ENCODE data around the gene SLCO1A2. TPM values are rescaled to one million over a fixed set of nuclear protein-coding genes. Genes with fewer than 3 reads are reported as not detected.

Gene SLCO1A2
- polyA plus RNA-seq, 4 donors, result 0.01 to 0.10 TPM; not detected in 2

DNA sequence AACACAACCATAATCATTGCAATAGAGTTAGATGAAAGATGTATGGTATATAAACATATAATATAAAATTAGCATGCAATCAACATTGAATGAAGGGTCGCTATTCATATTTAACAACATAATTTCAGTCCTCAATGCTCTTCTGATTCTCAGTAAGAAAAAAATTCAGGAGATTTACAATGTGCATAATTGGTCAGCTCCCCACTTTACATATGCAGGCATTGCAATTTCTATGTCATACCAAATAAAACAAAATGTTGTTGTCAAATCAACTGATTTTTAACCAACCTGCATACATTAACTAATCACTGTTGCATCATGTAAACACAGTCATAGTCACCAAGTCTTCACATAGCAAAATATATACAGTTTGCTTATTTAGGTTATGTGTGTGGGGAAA, 5.2 kb upstream of the SLCO1A2 start:
- FAIRE-seq, result no peak
- no peaks in the 10 kb centered on the region for H3K27me3 ChIP-seq (ENCODE audit: control insufficient read depth in 3 of 3, insufficient read depth in 3 of 3, low read length in 3 of 3)
- DNase-seq, result no peak
- no peaks in the 10 kb centered on the region for H3K4me1 ChIP-seq (ENCODE audit: control insufficient read depth in 3 of 3, insufficient read depth in 2 of 3, low read depth in 1 of 3, low read length in 2 of 3)
- no peaks in the 10 kb centered on the region for H3K9me3 ChIP-seq (ENCODE audit: control insufficient read depth in 2 of 2, insufficient read depth in 1 of 2, low read depth in 1 of 2, low read length in 1 of 2)
- H3K27ac ChIP-seq (ENCODE audit: low read depth in 1 of 3, low read length in 2 of 3), result no peak overlapping the region
- no peak overlapping the region for H3K4me3 ChIP-seq (ENCODE audit: low read depth in 1 of 3, low read length in 3 of 3)
- no peaks in the 10 kb centered on the region for H3K36me3 ChIP-seq (ENCODE audit: control insufficient read depth in 3 of 3, insufficient read depth in 2 of 3, low read depth in 1 of 3, low read length in 3 of 3)
- 81% methylated on average over 1 of the region's 1 CpG for WGBS, 3 donors

DNA sequence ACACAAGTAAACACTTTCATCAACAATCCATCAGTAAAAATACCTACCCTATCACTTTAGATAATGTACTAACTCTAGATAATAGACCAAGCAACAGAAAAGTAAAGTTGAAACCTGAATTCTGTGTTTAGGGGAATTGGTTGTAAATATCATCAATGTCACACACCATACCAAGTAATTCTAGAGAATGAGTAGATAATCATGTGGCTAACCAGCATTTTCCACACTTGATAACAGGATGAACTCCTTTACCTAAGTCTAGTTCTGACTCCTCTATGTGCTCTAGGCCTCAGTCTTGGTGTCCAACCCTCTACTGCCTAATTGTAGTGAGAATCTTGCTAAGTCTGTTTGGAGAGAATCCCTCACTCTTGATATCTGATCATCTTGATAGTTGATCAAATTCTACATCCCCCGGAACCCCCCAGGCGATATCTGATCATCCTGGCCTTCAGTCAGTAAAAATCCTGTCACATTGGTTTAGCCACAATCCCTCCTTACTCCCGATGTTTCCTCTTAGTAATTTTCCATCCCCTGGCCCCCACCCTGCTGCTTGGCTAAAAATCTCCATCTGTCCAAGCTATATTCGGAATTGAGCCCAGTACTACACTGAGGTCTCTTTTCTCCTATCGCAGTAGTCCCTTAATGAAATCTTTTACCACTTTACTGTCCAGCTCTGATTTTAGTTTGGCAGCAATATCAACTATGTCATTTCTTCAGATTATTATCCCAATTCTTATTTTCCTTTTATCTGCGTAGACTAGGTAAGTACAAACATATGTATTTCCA, 3.4 kb upstream of the SLCO1A2 start:
- WGBS, 3 donors, result 89 to 92% (median 91%) methylated on average over 6 of the region's 6 CpGs
- no peaks in the 10 kb centered on the region for H3K36me3 ChIP-seq (ENCODE audit: control insufficient read depth in 3 of 3, insufficient read depth in 2 of 3, low read depth in 1 of 3, low read length in 3 of 3)
- H3K9me3 ChIP-seq (ENCODE audit: control insufficient read depth in 2 of 2, insufficient read depth in 1 of 2, low read depth in 1 of 2, low read length in 1 of 2), result no peaks in the 10 kb centered on the region
- H3K4me3 ChIP-seq (ENCODE audit: low read depth in 1 of 3, low read length in 3 of 3), result no peak overlapping the region
- DNase-seq, result no peak
- H3K4me1 ChIP-seq (ENCODE audit: control insufficient read depth in 3 of 3, insufficient read depth in 2 of 3, low read depth in 1 of 3, low read length in 2 of 3), result no peaks in the 10 kb centered on the region
- FAIRE-seq, result no peak
- H3K27ac ChIP-seq (ENCODE audit: low read depth in 1 of 3, low read length in 2 of 3), result no peak overlapping the region
- no peaks in the 10 kb centered on the region for H3K27me3 ChIP-seq (ENCODE audit: control insufficient read depth in 3 of 3, insufficient read depth in 3 of 3, low read length in 3 of 3)

DNA sequence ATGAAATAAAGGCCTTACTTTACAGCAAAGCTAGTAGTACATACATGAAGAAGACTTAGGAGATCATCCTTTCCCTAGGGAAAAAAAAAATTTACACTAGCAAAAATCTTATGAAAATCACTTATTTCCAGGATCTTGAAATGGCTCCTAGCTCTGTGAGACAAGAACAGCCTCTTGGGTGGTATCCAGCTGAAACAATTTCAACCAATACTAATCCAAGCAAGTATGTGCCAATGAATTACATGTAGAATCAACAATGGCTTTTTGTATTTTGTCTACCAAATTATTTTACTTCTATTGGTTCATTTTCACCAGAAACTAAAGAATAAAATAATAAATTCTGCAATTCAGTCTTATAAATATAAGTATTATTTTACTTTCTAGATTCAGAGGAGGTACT, 2.7 kb upstream of the SLCO1A2 start:
- Histone ChIP-seq H3K4me3 (ENCODE audit: low read depth in 1 of 3, low read length in 3 of 3) (no peak overlapping the region), H3K9me3 (ENCODE audit: control insufficient read depth in 2 of 2, insufficient read depth in 1 of 2, low read depth in 1 of 2, low read length in 1 of 2) (no peaks in the 10 kb centered on the region), H3K27me3 (ENCODE audit: control insufficient read depth in 3 of 3, insufficient read depth in 3 of 3, low read length in 3 of 3) (no peaks in the 10 kb centered on the region), H3K36me3 (ENCODE audit: control insufficient read depth in 3 of 3, insufficient read depth in 2 of 3, low read depth in 1 of 3, low read length in 3 of 3) (no peaks in the 10 kb centered on the region), H3K27ac (ENCODE audit: low read depth in 1 of 3, low read length in 2 of 3) (no peak overlapping the region), H3K4me1 (ENCODE audit: control insufficient read depth in 3 of 3, insufficient read depth in 2 of 3, low read depth in 1 of 3, low read length in 2 of 3) (no peaks in the 10 kb centered on the region)
- DNase-seq (no peak), FAIRE-seq (no peak)

DNA sequence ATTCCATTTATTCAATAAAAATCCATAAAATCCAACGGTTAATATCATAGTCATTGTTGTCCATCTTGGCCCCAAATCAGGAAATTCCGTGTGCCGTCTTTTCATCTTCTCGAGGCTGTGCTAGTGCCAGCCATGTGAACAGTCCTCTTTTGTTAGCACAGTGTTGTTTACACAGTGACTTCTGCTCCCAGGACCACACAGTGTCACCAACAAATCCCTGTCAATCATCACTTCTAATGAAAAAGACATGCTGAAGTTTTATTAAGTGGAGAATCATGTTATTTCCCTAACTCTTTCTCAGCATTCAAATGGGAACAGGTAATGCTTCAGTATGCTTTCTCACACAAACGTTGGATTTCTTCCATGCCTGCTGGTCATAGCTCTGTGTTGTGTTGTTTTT, 1.9 kb upstream of the SLCO1A2 start:
- no peak overlapping the region for H3K27ac ChIP-seq (ENCODE audit: low read depth in 1 of 3, low read length in 2 of 3)
- FAIRE-seq (no peak), DNase-seq (no peak)
- H3K4me1 ChIP-seq (ENCODE audit: control insufficient read depth in 3 of 3, insufficient read depth in 2 of 3, low read depth in 1 of 3, low read length in 2 of 3), result no peaks in the 10 kb centered on the region
- H3K4me3 ChIP-seq (ENCODE audit: low read depth in 1 of 3, low read length in 3 of 3), result no peak overlapping the region
- WGBS, 3 donors, result 43 to 63% (median 47%) methylated on average over 5 of the region's 5 CpGs
- no peaks in the 10 kb centered on the region for H3K27me3 ChIP-seq (ENCODE audit: control insufficient read depth in 3 of 3, insufficient read depth in 3 of 3, low read length in 3 of 3)
- peaks cover 0 to 2% of the 10 kb centered on the region in 2 donors for H3K9me3 ChIP-seq (ENCODE audit: control insufficient read depth in 2 of 2, insufficient read depth in 1 of 2, low read depth in 1 of 2, low read length in 1 of 2)
- H3K36me3 ChIP-seq (ENCODE audit: control insufficient read depth in 3 of 3, insufficient read depth in 2 of 3, low read depth in 1 of 3, low read length in 3 of 3), result no peaks in the 10 kb centered on the region

DNA sequence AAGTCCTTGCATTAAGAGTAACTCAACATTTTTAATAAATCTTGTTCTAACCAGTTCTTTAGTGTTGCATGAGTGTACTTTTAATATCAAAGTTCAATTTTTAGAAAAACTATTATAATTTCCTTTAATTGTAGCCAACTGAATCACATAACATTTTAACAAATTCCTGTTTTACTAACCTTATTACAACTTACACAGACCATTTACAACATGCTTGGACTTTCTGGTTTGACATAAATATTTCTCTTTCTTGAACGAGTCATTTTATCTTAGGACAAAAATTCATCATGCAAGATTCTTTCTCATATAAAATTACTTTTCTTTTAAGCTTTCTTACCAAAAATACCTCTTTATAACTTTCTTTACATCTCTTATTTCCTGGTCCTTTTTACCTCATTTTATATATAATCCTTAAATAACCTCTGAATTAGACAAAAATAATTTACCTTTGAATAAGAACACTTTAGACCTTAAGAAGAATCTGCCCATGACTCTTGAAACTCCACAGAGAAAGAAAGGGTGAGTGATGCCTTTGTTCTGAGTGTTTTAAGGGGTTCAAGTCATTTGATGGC, 3.9 kb downstream of the SLCO1A2 start:
- FAIRE-seq, result no peak
- H3K4me3 ChIP-seq (ENCODE audit: low read depth in 1 of 3, low read length in 3 of 3), result no peak overlapping the region
- peaks cover 0 to 20% of the 10 kb centered on the region in 2 donors for H3K9me3 ChIP-seq (ENCODE audit: control insufficient read depth in 2 of 2, insufficient read depth in 1 of 2, low read depth in 1 of 2, low read length in 1 of 2)
- H3K4me1 ChIP-seq (ENCODE audit: control insufficient read depth in 3 of 3, insufficient read depth in 2 of 3, low read depth in 1 of 3, low read length in 2 of 3), result no peaks in the 10 kb centered on the region
- no peaks in the 10 kb centered on the region for H3K36me3 ChIP-seq (ENCODE audit: control insufficient read depth in 3 of 3, insufficient read depth in 2 of 3, low read depth in 1 of 3, low read length in 3 of 3)
- 50 to 67% (median 65%) methylated on average over 1 of the region's 1 CpG for WGBS, 3 donors
- no peak overlapping the region for H3K27ac ChIP-seq (ENCODE audit: low read depth in 1 of 3, low read length in 2 of 3)
- no peaks in the 10 kb centered on the region for H3K27me3 ChIP-seq (ENCODE audit: control insufficient read depth in 3 of 3, insufficient read depth in 3 of 3, low read length in 3 of 3)
- DNase-seq, result no peak

DNA sequence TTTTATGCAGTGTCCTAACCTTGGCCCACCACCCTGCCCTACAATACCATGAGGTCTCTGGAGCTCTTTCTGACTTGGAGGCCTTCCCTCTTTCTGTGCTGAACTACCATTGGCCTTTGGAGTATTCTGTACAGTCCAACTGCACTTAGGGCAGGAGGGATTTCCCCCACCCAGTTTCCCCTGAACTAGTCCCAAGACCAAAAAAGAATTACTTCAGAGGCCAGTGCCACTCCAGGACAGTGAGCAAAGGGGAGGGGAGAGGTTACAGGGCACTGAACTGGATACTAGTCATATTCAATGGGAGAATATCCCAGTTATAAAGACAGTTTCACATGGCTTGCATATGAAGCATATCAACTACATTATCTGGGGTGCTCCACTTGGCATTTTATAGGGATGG, 6.1 kb downstream of the SLCO1A2 start:
- FAIRE-seq, result no peak
- Histone ChIP-seq H3K4me3 (ENCODE audit: low read depth in 1 of 3, low read length in 3 of 3) (no peak overlapping the region), H3K9me3 (ENCODE audit: control insufficient read depth in 2 of 2, insufficient read depth in 1 of 2, low read depth in 1 of 2, low read length in 1 of 2) (peaks cover 0 to 20% of the 10 kb centered on the region in 2 donors), H3K27me3 (ENCODE audit: control insufficient read depth in 3 of 3, insufficient read depth in 3 of 3, low read length in 3 of 3) (no peaks in the 10 kb centered on the region), H3K36me3 (ENCODE audit: control insufficient read depth in 3 of 3, insufficient read depth in 2 of 3, low read depth in 1 of 3, low read length in 3 of 3) (no peaks in the 10 kb centered on the region), H3K27ac (ENCODE audit: low read depth in 1 of 3, low read length in 2 of 3) (no peak overlapping the region), H3K4me1 (ENCODE audit: control insufficient read depth in 3 of 3, insufficient read depth in 2 of 3, low read depth in 1 of 3, low read length in 2 of 3) (no peaks in the 10 kb centered on the region)
- no peak for DNase-seq

DNA sequence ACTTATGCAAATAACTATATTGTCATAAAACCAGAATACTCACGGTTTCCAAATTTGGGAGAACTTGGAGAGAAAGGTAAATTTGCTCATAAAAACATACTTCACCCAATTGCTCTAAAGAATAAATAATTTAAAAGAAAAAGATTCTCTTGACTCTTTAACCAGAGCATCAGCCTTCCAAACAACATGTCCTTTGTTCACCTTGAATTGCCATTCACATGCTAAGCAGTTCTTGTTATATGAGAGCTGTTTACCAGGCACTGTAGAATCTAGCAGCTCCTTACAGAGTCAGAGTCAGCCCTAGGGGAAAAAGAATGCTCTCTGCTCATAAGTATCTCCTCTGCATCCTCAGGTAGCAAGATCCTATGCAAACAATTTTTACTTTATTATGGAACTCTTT, 10.2 kb downstream of the SLCO1A2 start:
- no peaks in the 10 kb centered on the region for H3K27me3 ChIP-seq (ENCODE audit: control insufficient read depth in 3 of 3, insufficient read depth in 3 of 3, low read length in 3 of 3)
- no peaks in the 10 kb centered on the region for H3K36me3 ChIP-seq (ENCODE audit: control insufficient read depth in 3 of 3, insufficient read depth in 2 of 3, low read depth in 1 of 3, low read length in 3 of 3)
- H3K27ac ChIP-seq (ENCODE audit: low read depth in 1 of 3, low read length in 2 of 3), result no peak overlapping the region
- H3K9me3 ChIP-seq (ENCODE audit: control insufficient read depth in 2 of 2, insufficient read depth in 1 of 2, low read depth in 1 of 2, low read length in 1 of 2), result peaks cover 0 to 13% of the 10 kb centered on the region in 2 donors
- H3K4me3 ChIP-seq (ENCODE audit: low read depth in 1 of 3, low read length in 3 of 3), result no peak overlapping the region
- H3K4me1 ChIP-seq (ENCODE audit: control insufficient read depth in 3 of 3, insufficient read depth in 2 of 3, low read depth in 1 of 3, low read length in 2 of 3), result no peaks in the 10 kb centered on the region
- FAIRE-seq, result no peak
- WGBS, 3 donors, result 18 to 29% (median 28%) methylated on average over 1 of the region's 1 CpG
- DNase-seq, result no peak

DNA sequence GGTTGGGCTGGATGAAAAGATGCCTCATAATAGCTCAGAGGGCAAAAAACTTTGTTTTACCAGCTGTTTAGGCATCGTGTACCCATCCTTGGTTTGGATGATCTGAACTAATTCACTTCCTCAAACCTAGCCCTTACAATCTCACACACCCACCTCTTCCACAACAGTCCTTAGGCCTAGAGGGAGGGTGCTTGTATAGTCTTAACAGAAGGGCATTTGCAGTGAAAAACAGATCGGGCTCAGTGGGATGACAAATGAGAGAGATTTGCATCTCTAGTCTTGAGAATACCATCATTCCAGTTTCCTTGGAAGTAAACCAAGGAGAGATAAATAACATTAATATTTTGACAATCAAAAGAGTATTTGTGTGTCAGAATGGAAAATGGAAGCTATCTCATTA, 11.0 kb downstream of the SLCO1A2 start:
- no peaks in the 10 kb centered on the region for H3K36me3 ChIP-seq (ENCODE audit: control insufficient read depth in 3 of 3, insufficient read depth in 2 of 3, low read depth in 1 of 3, low read length in 3 of 3)
- H3K4me3 ChIP-seq (ENCODE audit: low read depth in 1 of 3, low read length in 3 of 3), result no peak overlapping the region
- no peaks in the 10 kb centered on the region for H3K4me1 ChIP-seq (ENCODE audit: control insufficient read depth in 3 of 3, insufficient read depth in 2 of 3, low read depth in 1 of 3, low read length in 2 of 3)
- H3K9me3 ChIP-seq (ENCODE audit: control insufficient read depth in 2 of 2, insufficient read depth in 1 of 2, low read depth in 1 of 2, low read length in 1 of 2), result peaks cover 0 to 12% of the 10 kb centered on the region in 2 donors
- no peaks in the 10 kb centered on the region for H3K27me3 ChIP-seq (ENCODE audit: control insufficient read depth in 3 of 3, insufficient read depth in 3 of 3, low read length in 3 of 3)
- DNase-seq (no peak), FAIRE-seq (no peak)
- 41 to 52% (median 52%) methylated on average over 2 of the region's 2 CpGs for WGBS, 3 donors
- no peak overlapping the region for H3K27ac ChIP-seq (ENCODE audit: low read depth in 1 of 3, low read length in 2 of 3)

DNA sequence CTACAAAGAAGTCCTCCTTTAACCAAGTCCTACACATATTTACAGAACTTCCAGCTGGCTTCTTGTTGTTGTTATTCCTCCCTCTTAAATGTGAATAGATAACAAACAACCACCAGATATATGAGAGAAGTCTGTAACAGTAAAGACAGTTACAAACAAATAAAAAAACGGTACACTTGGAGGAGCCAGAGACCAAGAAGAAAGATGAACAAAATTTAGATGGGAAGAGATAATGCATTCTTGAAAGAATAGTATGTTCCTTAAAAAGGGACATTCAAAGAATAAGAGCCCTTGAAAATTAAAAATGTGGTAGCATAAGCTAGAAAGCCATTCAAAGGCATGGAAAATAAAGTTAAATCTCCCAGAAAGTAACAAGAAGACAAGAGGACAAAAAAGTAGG, 25.9 kb downstream of the SLCO1A2 start:
- H3K4me1 ChIP-seq (ENCODE audit: control insufficient read depth in 3 of 3, insufficient read depth in 2 of 3, low read depth in 1 of 3, low read length in 2 of 3), result no peaks in the 10 kb centered on the region
- no peaks in the 10 kb centered on the region for H3K27me3 ChIP-seq (ENCODE audit: control insufficient read depth in 3 of 3, insufficient read depth in 3 of 3, low read length in 3 of 3)
- no peaks in the 10 kb centered on the region for H3K36me3 ChIP-seq (ENCODE audit: control insufficient read depth in 3 of 3, insufficient read depth in 2 of 3, low read depth in 1 of 3, low read length in 3 of 3)
- 39 to 70% (median 63%) methylated on average over 1 of the region's 1 CpG for WGBS, 3 donors
- no peaks in the 10 kb centered on the region for H3K9me3 ChIP-seq (ENCODE audit: control insufficient read depth in 2 of 2, insufficient read depth in 1 of 2, low read depth in 1 of 2, low read length in 1 of 2)
- H3K4me3 ChIP-seq (ENCODE audit: low read depth in 1 of 3, low read length in 3 of 3), result no peak overlapping the region
- H3K27ac ChIP-seq (ENCODE audit: low read depth in 1 of 3, low read length in 2 of 3), result no peak overlapping the region
- DNase-seq, result no peak
- no peak for FAIRE-seq
